ENCODE measurements around the gene REG4.

REG4 gene

GRCh38 chr1:119779869-119780356 lies 31.3 kb downstream of the REG4 start:
- DNase-seq (no peak), ATAC-seq (ENCODE audit: insufficient read depth, low read depth) (0 out of 3 replicates have a peak, but pooled peaks have one; percentile 29)
- H2AFZ ChIP-seq (ENCODE audit: low read depth, low read length): no peak overlapping the region
- no peak overlapping the region for H3K9ac ChIP-seq (ENCODE audit: low read depth, low read length)
- no peaks in the 10 kb centered on the region for H3K36me3 ChIP-seq (ENCODE audit: insufficient read depth, low read length)
- H3K79me2 ChIP-seq (ENCODE audit: insufficient read depth, low read length): no peaks in the 10 kb centered on the region
- H3K4me3 ChIP-seq (ENCODE audit: low read depth in 1 of 2, low read length in 2 of 2): no peak overlapping the region
- H4K20me1 ChIP-seq (ENCODE audit: insufficient read depth, low read length): no peaks in the 10 kb centered on the region
- H3K9me3 ChIP-seq (ENCODE audit: insufficient read depth, low read length, severe bottlenecking): no peaks in the 10 kb centered on the region
- H3K4me2 ChIP-seq (ENCODE audit: insufficient read depth, low read length): no peak overlapping the region
- no peaks in the 10 kb centered on the region for H3K4me1 ChIP-seq (ENCODE audit: insufficient read depth, low read length)
- H3K27ac ChIP-seq (ENCODE audit: low read length): no peak overlapping the region
- no peak for TF ChIP-seq EZH2 (IDR thresholded peaks at IDR 0.05; ENCODE audit: borderline replicate concordance, low read depth, low read length, severe bottlenecking)
- no peak for TF ChIP-seq CTCF (IDR thresholded peaks at IDR 0.05; ENCODE audit: borderline replicate concordance, extremely low read depth, low read length, poor library complexity, severe bottlenecking)
- peaks cover 10% of the 10 kb centered on the region for H3K27me3 ChIP-seq (ENCODE audit: insufficient read depth, low read length, poor library complexity)

- no peak overlapping the region for H3K27ac ChIP-seq (ENCODE audit: low read length)
- TF ChIP-seq EZH2 (IDR thresholded peaks at IDR 0.05; ENCODE audit: borderline replicate concordance, low read depth, low read length, severe bottlenecking): no peak
- no peak for TF ChIP-seq CTCF (IDR thresholded peaks at IDR 0.05; ENCODE audit: borderline replicate concordance, extremely low read depth, low read length, poor library complexity, severe bottlenecking)
- H3K4me3 ChIP-seq (ENCODE audit: low read depth in 1 of 2, low read length in 2 of 2): no peak overlapping the region
- ATAC-seq (ENCODE audit: insufficient read depth, low read depth) (no peak), DNase-seq (no peak)
- H2AFZ ChIP-seq (ENCODE audit: low read depth, low read length): no peak overlapping the region
- no peaks in the 10 kb centered on the region for H3K4me1 ChIP-seq (ENCODE audit: insufficient read depth, low read length)
- H3K27me3 ChIP-seq (ENCODE audit: insufficient read depth, low read length, poor library complexity): peaks cover 10% of the 10 kb centered on the region
- H4K20me1 ChIP-seq (ENCODE audit: insufficient read depth, low read length): no peaks in the 10 kb centered on the region
- no peaks in the 10 kb centered on the region for H3K9me3 ChIP-seq (ENCODE audit: insufficient read depth, low read length, severe bottlenecking)
- no peaks in the 10 kb centered on the region for H3K36me3 ChIP-seq (ENCODE audit: insufficient read depth, low read length)
- no peak overlapping the region for H3K9ac ChIP-seq (ENCODE audit: low read depth, low read length)
- no peak overlapping the region for H3K4me2 ChIP-seq (ENCODE audit: insufficient read depth, low read length)
- H3K79me2 ChIP-seq (ENCODE audit: insufficient read depth, low read length): no peaks in the 10 kb centered on the region
Observed at GRCh38 chr1:119778886-119779560, 32.2 kb downstream of the REG4 start.

DNA sequence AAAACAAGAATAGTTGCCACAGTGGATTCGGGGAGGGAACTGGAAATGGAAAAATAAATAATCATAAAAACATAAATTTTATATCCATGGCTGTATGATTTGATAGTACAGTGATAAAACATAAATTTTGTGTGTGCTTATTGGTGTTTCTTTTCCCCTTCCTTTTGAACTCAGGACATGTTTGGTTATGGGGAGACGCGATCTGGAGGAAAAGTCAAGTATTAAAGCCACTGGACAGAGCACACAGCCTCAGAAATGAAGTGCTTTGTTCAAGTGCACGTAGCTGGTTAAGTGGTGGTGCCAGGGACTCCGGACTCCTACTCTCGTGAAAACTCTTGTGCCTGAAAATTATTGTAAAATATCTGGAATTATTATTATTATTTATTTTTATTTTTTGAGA lies 32.9 kb downstream of the REG4 start:
- no peaks in the 10 kb centered on the region for H3K9me3 ChIP-seq (ENCODE audit: insufficient read depth, low read length, severe bottlenecking)
- H3K4me3 ChIP-seq (ENCODE audit: low read depth in 1 of 2, low read length in 2 of 2): no peak overlapping the region
- no peak for DNase-seq
- no peak overlapping the region for H3K9ac ChIP-seq (ENCODE audit: low read depth, low read length)
- TF ChIP-seq EZH2 (IDR thresholded peaks at IDR 0.05; ENCODE audit: borderline replicate concordance, low read depth, low read length, severe bottlenecking) (no peak), CTCF (IDR thresholded peaks at IDR 0.05; ENCODE audit: borderline replicate concordance, extremely low read depth, low read length, poor library complexity, severe bottlenecking) (no peak)
- H3K36me3 ChIP-seq (ENCODE audit: insufficient read depth, low read length): no peaks in the 10 kb centered on the region
- no peak overlapping the region for H3K4me2 ChIP-seq (ENCODE audit: insufficient read depth, low read length)
- no peaks in the 10 kb centered on the region for H3K79me2 ChIP-seq (ENCODE audit: insufficient read depth, low read length)
- H4K20me1 ChIP-seq (ENCODE audit: insufficient read depth, low read length): no peaks in the 10 kb centered on the region
- peaks cover 10% of the 10 kb centered on the region for H3K27me3 ChIP-seq (ENCODE audit: insufficient read depth, low read length, poor library complexity)
- no peak for ATAC-seq (ENCODE audit: insufficient read depth, low read depth)
- H3K27ac ChIP-seq (ENCODE audit: low read length): no peak overlapping the region
- H2AFZ ChIP-seq (ENCODE audit: low read depth, low read length): no peak overlapping the region
- H3K4me1 ChIP-seq (ENCODE audit: insufficient read depth, low read length): no peaks in the 10 kb centered on the region

All from DND-41 (cell line).